K562 (cell line): ENCODE results near the gene MTERF2. TPM values are rescaled to one million over a fixed set of nuclear protein-coding genes. Genes with fewer than 3 reads are reported as not detected.

Experiments
- ATAC-seq: fragments of 200-7000 bp; cut with Tn5 transposase; 3 replicates; pipeline ENCODE4 v1.9.1; 2020; ENCODE audit warnings: moderate library complexity
- BruUV-seq: library from RNA; stranded (reverse); fragments of 400-500 nt; replicated peaks from 2 replicates; lab custom pipeline; 2021; lab: Mats Ljungman, UMichigan
- CTCF ChIA-PET: fragments of 300-600 bp; formaldehyde crosslinking; extraction: SDS; loops from one replicate; lab custom pipeline; 2021; ENCODE audit warnings: low intra/inter-chr PET ratio; lab: Yijun Ruan, JAX
- POLR2A ChIA-PET: fragments of 300-600, 350-650 bp; sonication (Branson Sonifier 250); formaldehyde crosslinking; extraction: SDS; loops from one replicate; lab custom pipeline; 2021; ENCODE audit warnings: antibody characterized with exemption, inconsistent platforms; lab: Yijun Ruan, JAX
- DNase-seq, 4 experiments: peaks; one replicate each; pipeline versions ENCODE4 v3.0.0 to v3.0.0-alpha.2; 2011 to 2018; ENCODE audit warnings: low spot score in 3 of 4, mixed read lengths in 3 of 4; ENCODE audit errors: extremely low read depth in 1 of 4
- FAIRE-seq: peaks from 2 replicates; lab custom pipeline; 2011; peaks lifted over from hg19 to GRCh38; lab: Jason Lieb, UNC
- H2AFZ ChIP-seq: 2 replicates; pipeline ENCODE4 v1.6.0; 2011; ENCODE audit warnings: low read depth, low read length, control low read depth, inconsistent platforms
- H3K27ac ChIP-seq: fragments of 200-600 bp; 3 replicates; pipeline ENCODE4 v1.8.0; 2011; ENCODE audit warnings: low read depth, mild to moderate bottlenecking, control low read depth, inconsistent platforms, low read length, moderate library complexity, mixed read lengths; ENCODE audit errors: extremely low read depth
- H3K27me3 ChIP-seq, 2 experiments: fragments of 300-600 bp in 1 of 2; 2 replicates in 1 of 2; 3 replicates in 1 of 2; pipeline versions ENCODE4 v1.6.0 to v1.8.0; 2011; ENCODE audit warnings: inconsistent platforms in 2 of 2, low read length in 2 of 2, mild to moderate bottlenecking in 1 of 2, mixed read lengths in 1 of 2, moderate library complexity in 1 of 2; ENCODE audit not compliant: control insufficient read depth in 2 of 2, insufficient read depth in 2 of 2
- H3K36me3 ChIP-seq: fragments of 300-600 bp; 3 replicates; pipeline ENCODE4 v1.8.0; 2011; ENCODE audit warnings: mild to moderate bottlenecking, low read length, inconsistent platforms; ENCODE audit not compliant: control insufficient read depth, insufficient read depth
- H3K4me1 ChIP-seq, 2 experiments: fragments of 200-600 bp in 1 of 2; replicated peaks in 1 of 2; 2 replicates in 1 of 2; 3 replicates in 1 of 2; pipeline versions ENCODE4 v1.5.1 to v1.8.0; 2011; ENCODE audit warnings: inconsistent platforms in 2 of 2, low read length in 2 of 2, mild to moderate bottlenecking in 1 of 2, mixed read lengths in 1 of 2, moderate library complexity in 1 of 2; ENCODE audit not compliant: control insufficient read depth in 2 of 2, insufficient read depth in 2 of 2
- H3K4me2 ChIP-seq: 2 replicates; pipeline ENCODE4 v1.6.1; 2011; ENCODE audit warnings: low read length, control low read depth, inconsistent platforms, mixed read lengths; ENCODE audit not compliant: insufficient read depth
- H3K4me3 ChIP-seq: fragments of 200-600 bp; sonication (generic), shearing (Covaris generic); 2 replicates; pipeline ENCODE4 v1.5.1; 2016; ENCODE audit warnings: control low read depth, inconsistent platforms
- H3K79me2 ChIP-seq: fragments of 200-600 bp; 3 replicates; pipeline ENCODE4 v1.8.0; 2011; ENCODE audit warnings: low read length, inconsistent platforms; ENCODE audit not compliant: control insufficient read depth, insufficient read depth
- H3K9ac ChIP-seq, 2 experiments: 2 replicates each; pipeline versions ENCODE4 v1.6.0 to v1.6.1; 2011; ENCODE audit warnings: low read depth in 2 of 2, low read length in 2 of 2, control low read depth in 1 of 2, inconsistent platforms in 1 of 2, mild to moderate bottlenecking in 1 of 2, mixed read lengths in 1 of 2; ENCODE audit not compliant: insufficient read depth in 1 of 2
- H3K9me1 ChIP-seq: one replicate; pipeline ENCODE4 v1.6.0; 2011; ENCODE audit warnings: inconsistent platforms, mild to moderate bottlenecking, low read length, moderate library complexity; ENCODE audit not compliant: control insufficient read depth, insufficient read depth
- H3K9me3 ChIP-seq: replicated peaks from 2 replicates; pipeline ENCODE4 v1.5.1; 2011; ENCODE audit warnings: low read depth, low read length, inconsistent platforms; ENCODE audit not compliant: control insufficient read depth, insufficient read depth
- H4K20me1 ChIP-seq: replicated peaks from 2 replicates; pipeline ENCODE4 v1.6.1; 2011; ENCODE audit warnings: low read length, inconsistent platforms, mixed read lengths; ENCODE audit not compliant: control insufficient read depth, insufficient read depth
- CHD4 ChIP-seq: fragments of 200-600 bp; sonication (generic); IDR thresholded peaks from 3 replicates; pipeline ENCODE4 v1.6.1; 2012; ENCODE audit warnings: low read depth, mild to moderate bottlenecking, mixed read lengths, low read length, inconsistent platforms; ENCODE audit not compliant: insufficient read depth, insufficient replicate concordance, poor library complexity, severe bottlenecking
- CTCF ChIP-seq, 3 experiments: IDR thresholded peaks in 2 of 3; conservative IDR thresholded peaks in 1 of 3; 2 replicates each; pipeline ENCODE4 v1.5.1; 2011 to 2012; ENCODE audit warnings: low read length in 3 of 3, mild to moderate bottlenecking in 3 of 3, control low read depth in 2 of 3, improper control_type of control experiment in 1 of 3, inconsistent platforms in 1 of 3, low read depth in 1 of 3, mixed read lengths in 1 of 3, moderate library complexity in 1 of 3; ENCODE audit not compliant: insufficient read depth in 2 of 3
- DNMT1 ChIP-seq: fragments of 450-650 bp; IDR thresholded peaks from 2 replicates; pipeline ENCODE4 v1.6.1; 2016; ENCODE audit warnings: antibody characterized with exemption, mild to moderate bottlenecking
- FOSL1 ChIP-seq: fragments of 200-800 bp; sonication (Bioruptor generic); conservative IDR thresholded peaks from 2 replicates; pipeline ENCODE4 v1.6.1; 2016; ENCODE audit warnings: missing genetic modification characterization, missing compliant biosample characterization
- FOXK2 ChIP-seq, 2 experiments: fragments of 450-650 bp; IDR thresholded peaks in 1 of 2; conservative IDR thresholded peaks in 1 of 2; 2 replicates each; pipeline ENCODE4 v1.6.1; 2016; ENCODE audit warnings: low read depth in 2 of 2, mild to moderate bottlenecking in 1 of 2
- FOXP4 ChIP-seq: sonication (generic); formaldehyde crosslinking; IDR thresholded peaks from 2 replicates; pipeline ENCODE4 v1.8.0; 2022; ENCODE audit warnings: mild to moderate bottlenecking, missing genetic modification reagents, borderline replicate concordance
- GTF2F1 ChIP-seq: IDR thresholded peaks from 2 replicates; pipeline ENCODE4 v1.6.1; 2011; ENCODE audit warnings: low read depth, low read length, improper control_type of control experiment
- HDAC3 ChIP-seq: fragments of 450-650 bp; IDR thresholded peaks from 2 replicates; pipeline ENCODE4 v1.6.1; 2018; ENCODE audit warnings: borderline replicate concordance, mild to moderate bottlenecking, moderate library complexity; ENCODE audit not compliant: partially characterized antibody
- MAFG ChIP-seq: fragments of 450-650 bp; conservative IDR thresholded peaks from 2 replicates; pipeline ENCODE4 v1.6.1; 2016; ENCODE audit warnings: missing genetic modification characterization, missing compliant biosample characterization
- MCM2 ChIP-seq: fragments of 450-650 bp; IDR thresholded peaks from 2 replicates; pipeline ENCODE4 v1.6.1; 2017; ENCODE audit warnings: low read depth, mild to moderate bottlenecking
- NFIX ChIP-seq: fragments of 250-450 bp; sonication (Bioruptor Pico); IDR thresholded peaks from 2 replicates; pipeline ENCODE4 v1.4.0; 2020; ENCODE audit warnings: low read depth, mild to moderate bottlenecking, moderate library complexity
- PTBP1 ChIP-seq: fragments of 200-400 bp; formaldehyde crosslinking; IDR thresholded peaks from 2 replicates; pipeline ENCODE4 v1.6.1; 2017; ENCODE audit warnings: low read depth, low read length
- RFX1 ChIP-seq: fragments of 450-650 bp; IDR thresholded peaks from 2 replicates; pipeline ENCODE4 v1.6.1; 2016; ENCODE audit warnings: mild to moderate bottlenecking, moderate library complexity
- SOX6 ChIP-seq: fragments of 450-650 bp; IDR thresholded peaks from 2 replicates; pipeline ENCODE4 v1.6.1; 2014; ENCODE audit warnings: mild to moderate bottlenecking
- TAF15 ChIP-seq: fragments of 200-400 bp; formaldehyde crosslinking; IDR thresholded peaks from 2 replicates; pipeline ENCODE4 v1.6.1; 2017; ENCODE audit warnings: mild to moderate bottlenecking, low read depth, low read length, moderate library complexity
- TCFL5 ChIP-seq: fragments of 250-450 bp; sonication (Bioruptor Pico); conservative IDR thresholded peaks from 2 replicates; pipeline ENCODE4 v1.6.1; 2021; ENCODE audit warnings: mild to moderate bottlenecking, moderate library complexity, matching md5 sums
- TFAP4 ChIP-seq: sonication (generic); formaldehyde crosslinking; IDR thresholded peaks from 2 replicates; pipeline ENCODE4 v1.8.0; 2022; ENCODE audit warnings: missing genetic modification reagents, mild to moderate bottlenecking, moderate library complexity, borderline replicate concordance
- ZNF316 ChIP-seq: fragments of 450-650 bp; IDR thresholded peaks from 2 replicates; pipeline ENCODE4 v1.6.1; 2016
- WGBS: fragments of 100-300 bp; shearing (Covaris generic); methylation state at CpG from one replicate; pipeline ENCODE4 v1.1.6; 2016; ENCODE audit warnings: low coverage, mixed read lengths; ENCODE audit not compliant: insufficient coverage; ENCODE audit errors: missing lambda C conversion rate; 5-methylcytosine and 5-hydroxymethylcytosine counted together
- in situ Hi-C: fragments of 300-500 bp; cut with MboI; formaldehyde crosslinking; loops from 4 replicates; pipeline ENCODE4 v1.15.0; 2018; ENCODE audit warnings: inconsistent platforms, mixed read lengths
- intact Hi-C: fragments of 100-400 bp; cut with micrococcal nuclease; formaldehyde crosslinking; loops from 2 replicates; pipeline ENCODE4 v1.14.2; 2022
- polyA plus RNA-seq, 8 experiments: library from polyadenylated mRNA; depleted of rRNA in 4 of 8; stranded (reverse) in 5 of 8; unstranded in 3 of 8; fragments of >200 nt; fragmentation: Nextera tagmentation in 2 of 8; fragmentation: Illumina TruSeq in 1 of 8; extraction: Ambion mirVana in 2 of 8; extraction: Trizol in 1 of 8; gene quantifications; 2 replicates each; pipeline versions ENCODE4 v1.2.1 to v1.2.3, GENCODE V29; 2011 to 2014; ENCODE audit warnings: inconsistent platforms in 1 of 8, missing spikeins in 1 of 8
- total RNA-seq, 7 experiments: library from RNA; depleted of rRNA in 6 of 7; stranded (reverse); fragments of >200 nt in 6 of 7; fragmentation: Illumina TruSeq in 2 of 7; extraction: Trizol in 2 of 7; gene quantifications; 2 replicates each; pipeline versions ENCODE4 v1.2.1 to v1.2.3, GENCODE V29; 2011 to 2021; ENCODE audit warnings: low replicate concordance in 1 of 7

Gene MTERF2
- total and polyA plus RNA-seq, 9 of the 15 experiments (the other 6 are each of a cell fraction or from before 2014, with no cell fraction given) = 10.0 to 63.2 (median 33.2) TPM

GRCh38 chr12:107029081-107029480, 42.1 kb upstream of the MTERF2 start (continued):
- TF ChIP-seq SOX6 (no peak), CTCF (IDR thresholded peaks at IDR 0.05 in 2 of 3, conservative IDR thresholded peaks at IDR 0.05 in 1 of 3; ENCODE audit: insufficient read depth in 2 of 3, low read depth in 1 of 3, low read length in 3 of 3) (no peak), MAFG (tag) (no peak), HDAC3 (no peak), GTF2F1 (no peak)

- no peak overlapping the region for H3K4me2 ChIP-seq
- no TSS peak for BruUV-seq
- H3K4me3 ChIP-seq = no peak overlapping the region
- H3K9me3 ChIP-seq = no peaks in the 10 kb centered on the region
- ChIA-PET POLR2A (no interaction called here), CTCF (no interaction called here)
- H3K79me2 ChIP-seq = peaks cover 7% of the 10 kb centered on the region; the same call in 1 of the 3 replicates
- H3K27me3 ChIP-seq = no peaks in the 10 kb centered on the region
- no peak for FAIRE-seq
- H3K9me1 ChIP-seq = no peaks in the 10 kb centered on the region
- no peak for ATAC-seq
- 46% methylated on average over 2 of the region's 2 CpGs for WGBS
- no peak overlapping the region for H3K9ac ChIP-seq
- intact Hi-C loops = no loop called here
- no peaks in the 10 kb centered on the region for H3K36me3 ChIP-seq
- no peak overlapping the region for H3K27ac ChIP-seq
- in situ Hi-C loops = no loop called here
- peaks cover 0 to 2% of the 10 kb centered on the region in 2 experiments; a peak in 1 of 5 replicates for H3K4me1 ChIP-seq
- H2AFZ ChIP-seq = no peak overlapping the region
- no peaks in the 10 kb centered on the region for H4K20me1 ChIP-seq
- DNase-seq = no peak
- TF ChIP-seq PTBP1 (no peak), TCFL5 (CRISPR knock-in tag) (no peak), TAF15 (no peak), MAFG (tag) (peak; percentile 44), MCM2 (no peak), RFX1 (peak; percentile 75), ZNF316 (peak; percentile 84), TFAP4 (CRISPR knock-in tag) (no peak), FOXP4 (CRISPR knock-in tag) (no peak), DNMT1 (no peak), CHD4 (no peak), NFIX (CRISPR knock-in tag) (no peak), FOXK2 (conservative IDR thresholded peaks at IDR 0.05 in 1 of 2, IDR thresholded peaks at IDR 0.05 in 1 of 2; ENCODE audit: low read depth in 2 of 2) (no peak), FOSL1 (peak; percentile 78)
These were observed 40.7 kb upstream of the MTERF2 start for GRCh38 chr12:107027636-107028053.
